Small intestine (tissue), 7 donors: Measurements from ENCODE around the gene SMYD3. TPM values are rescaled to one million over a fixed set of nuclear protein-coding genes. Genes with fewer than 3 reads are reported as not detected.

Experiments
- DNase-seq, 2 donors: peaks; one replicate each; pipeline versions ENCODE4 v3.0.0 to v3.0.0-alpha.2; 2013
- FAIRE-seq: peaks from 2 replicates; lab custom pipeline; 2012; peaks lifted over from hg19 to GRCh38; lab: Jason Lieb, UNC
- H3K27ac ChIP-seq, 3 donors: one replicate each; pipeline ENCODE4 v1.5.1; 2013; ENCODE audit warnings: low read length in 2 of 3, mild to moderate bottlenecking in 2 of 3, control low read depth in 1 of 3, inconsistent platforms in 1 of 3, low read depth in 1 of 3, moderate library complexity in 1 of 3
- H3K27me3 ChIP-seq, 3 donors: one replicate each; pipeline ENCODE4 v1.6.1; 2013; ENCODE audit warnings: low read length in 3 of 3, inconsistent platforms in 1 of 3; ENCODE audit not compliant: control insufficient read depth in 3 of 3, insufficient read depth in 3 of 3
- H3K36me3 ChIP-seq, 3 donors: one replicate each; pipeline ENCODE4 v1.6.1; 2013; ENCODE audit warnings: low read length in 3 of 3, inconsistent platforms in 1 of 3, low read depth in 1 of 3, mild to moderate bottlenecking in 1 of 3, moderate library complexity in 1 of 3; ENCODE audit not compliant: control insufficient read depth in 3 of 3, insufficient read depth in 2 of 3
- H3K4me1 ChIP-seq, 3 donors: one replicate each; pipeline ENCODE4 v1.6.1; 2013; ENCODE audit warnings: low read length in 2 of 3, inconsistent platforms in 1 of 3, low read depth in 1 of 3, mild to moderate bottlenecking in 1 of 3, moderate library complexity in 1 of 3; ENCODE audit not compliant: control insufficient read depth in 3 of 3, insufficient read depth in 2 of 3
- H3K4me3 ChIP-seq, 3 donors: one replicate each; pipeline ENCODE4 v1.5.1; 2013; ENCODE audit warnings: low read length in 3 of 3, control low read depth in 1 of 3, inconsistent platforms in 1 of 3, low read depth in 1 of 3, mild to moderate bottlenecking in 1 of 3, moderate library complexity in 1 of 3
- H3K9me3 ChIP-seq, 2 donors: one replicate each; pipeline ENCODE4 v1.6.1; 2013; ENCODE audit warnings: low read depth in 1 of 2, low read length in 1 of 2; ENCODE audit not compliant: control insufficient read depth in 2 of 2, insufficient read depth in 1 of 2
- WGBS, 3 donors: extraction: QIAGEN DNeasy Blood & Tissue Kit; methylation state at CpG; one replicate each; pipeline ENCODE4 v1.1.7; 2013; 5-methylcytosine and 5-hydroxymethylcytosine counted together
- polyA plus RNA-seq, 4 donors: library from polyadenylated mRNA; stranded (reverse) in 3 of 4; unstranded in 1 of 4; fragments of 200-250 nt in 3 of 4; fragments of 120-200 nt in 1 of 4; gene quantifications; one replicate each; pipeline versions ENCODE4 v1.2.1 to v1.2.3, GENCODE V29; 2013
- donor health status: healthy with polysubstance abuse.
- donor health status: control.
- donor health status: control.
- donor health status: Bipolar disorder and iron deficiency.
- donor health status: healthy.

Gene SMYD3
- polyA plus RNA-seq, 4 donors: 5.4 to 10.1 (median 8.5) TPM

DNA sequence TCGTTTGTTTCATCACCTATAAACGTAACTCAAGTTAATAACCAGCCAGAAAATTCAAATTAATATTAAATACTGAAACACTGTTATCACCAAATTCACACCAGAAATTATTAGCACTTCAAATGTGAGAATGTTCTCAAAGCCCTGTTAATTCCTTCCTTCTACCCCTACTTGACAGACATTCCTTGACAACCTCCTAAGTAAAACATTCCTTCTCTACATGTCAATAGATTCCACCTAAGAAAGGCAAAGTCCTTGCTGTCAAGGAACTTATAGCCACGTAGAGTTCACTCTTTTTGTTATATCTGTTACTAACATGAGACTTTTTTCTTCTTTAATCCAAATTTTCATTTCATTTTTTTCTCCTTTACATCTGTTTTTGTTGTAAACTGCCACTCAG, 441.5 kb downstream of the SMYD3 start:
- no peak for DNase-seq
- Histone ChIP-seq H3K27me3 (no peaks in the 10 kb centered on the region), H3K27ac (no peak overlapping the region), H3K36me3 (no peaks in the 10 kb centered on the region), H3K4me1 (no peaks in the 10 kb centered on the region), H3K9me3 (no peaks in the 10 kb centered on the region), H3K4me3 (no peak overlapping the region)
- 84 to 95% (median 87%) methylated on average over 3 of the region's 3 CpGs for WGBS, 3 donors
- FAIRE-seq: no peak

- DNase-seq (no peak), FAIRE-seq (no peak)
- Histone ChIP-seq H3K27ac (no peak overlapping the region), H3K27me3 (no peaks in the 10 kb centered on the region), H3K4me3 (no peak overlapping the region), H3K4me1 (no peaks in the 10 kb centered on the region), H3K9me3 (no peaks in the 10 kb centered on the region), H3K36me3 (no peaks in the 10 kb centered on the region)
- WGBS, 3 donors: 83 to 90% (median 89%) methylated on average over 3 of the region's 3 CpGs
These were observed 442.2 kb downstream of the SMYD3 start for GRCh38 chr1:246064891-246065290.

GRCh38 chr1:246063013-246063616, 444.0 kb downstream of the SMYD3 start:
- no peaks in the 10 kb centered on the region for H3K36me3 ChIP-seq
- H3K4me3 ChIP-seq: no peak overlapping the region
- no peaks in the 10 kb centered on the region for H3K4me1 ChIP-seq
- no peak for FAIRE-seq
- H3K27me3 ChIP-seq: no peaks in the 10 kb centered on the region
- WGBS, 3 donors: 86 to 94% (median 91%) methylated on average over 5 of the region's 5 CpGs
- H3K9me3 ChIP-seq: no peaks in the 10 kb centered on the region
- H3K27ac ChIP-seq: no peak overlapping the region
- DNase-seq: no peak

- Histone ChIP-seq H3K4me1 (no peaks in the 10 kb centered on the region), H3K9me3 (no peaks in the 10 kb centered on the region), H3K27ac (no peak overlapping the region), H3K27me3 (no peaks in the 10 kb centered on the region), H3K4me3 (no peak overlapping the region), H3K36me3 (no peaks in the 10 kb centered on the region)
- FAIRE-seq: no peak
- 73 to 87% (median 75%) methylated on average over 3 of the region's 3 CpGs for WGBS, 3 donors
- DNase-seq: no peak
These were observed 448.6 kb downstream of the SMYD3 start for GRCh38 chr1:246058466-246058865.

GRCh38 chr1:246052603-246053002, 454.5 kb downstream of the SMYD3 start:
- Histone ChIP-seq H3K27ac (no peak overlapping the region), H3K4me3 (no peak overlapping the region), H3K4me1 (no peaks in the 10 kb centered on the region), H3K27me3 (no peaks in the 10 kb centered on the region), H3K36me3 (no peaks in the 10 kb centered on the region), H3K9me3 (no peaks in the 10 kb centered on the region)
- FAIRE-seq (no peak), DNase-seq (peak; percentile 46 to 78)
- WGBS, 3 donors: 22 to 56% (median 47%) methylated on average over 2 of the region's 2 CpGs

DNA sequence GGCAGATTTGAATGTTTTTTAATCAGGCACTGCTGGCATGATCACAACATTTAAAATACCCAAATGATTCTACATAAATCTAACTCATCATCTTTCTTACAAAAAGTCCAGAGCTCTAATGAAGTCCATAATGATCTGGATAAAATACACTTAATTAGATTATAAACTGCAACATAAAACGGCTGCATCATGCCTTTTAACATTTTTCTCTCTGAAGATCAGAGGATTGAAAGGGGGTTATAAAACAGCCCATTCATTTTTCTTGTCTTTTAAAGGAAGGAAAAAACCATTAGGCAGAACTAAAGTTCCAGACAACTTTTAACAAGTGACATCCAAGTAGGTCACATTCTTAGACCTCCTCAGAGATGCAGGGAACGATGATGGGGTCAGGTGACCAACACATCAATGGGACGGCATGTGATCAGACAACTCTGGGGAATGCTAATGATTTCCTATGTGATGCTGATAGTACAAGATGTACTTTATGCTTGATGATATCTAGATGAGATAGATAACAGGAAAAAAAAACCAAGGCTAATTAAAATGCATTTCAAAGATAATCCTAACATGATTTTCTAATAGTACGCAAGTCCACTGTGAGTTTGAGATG, 455.1 kb downstream of the SMYD3 start:
- 35 to 61% (median 57%) methylated on average over 4 of the region's 4 CpGs for WGBS, 3 donors
- H3K27me3 ChIP-seq: no peaks in the 10 kb centered on the region
- no peak for FAIRE-seq
- H3K9me3 ChIP-seq: no peaks in the 10 kb centered on the region
- H3K4me1 ChIP-seq: no peaks in the 10 kb centered on the region
- H3K4me3 ChIP-seq: no peak overlapping the region
- no peak for DNase-seq
- H3K36me3 ChIP-seq: no peaks in the 10 kb centered on the region
- no peak overlapping the region for H3K27ac ChIP-seq

DNA sequence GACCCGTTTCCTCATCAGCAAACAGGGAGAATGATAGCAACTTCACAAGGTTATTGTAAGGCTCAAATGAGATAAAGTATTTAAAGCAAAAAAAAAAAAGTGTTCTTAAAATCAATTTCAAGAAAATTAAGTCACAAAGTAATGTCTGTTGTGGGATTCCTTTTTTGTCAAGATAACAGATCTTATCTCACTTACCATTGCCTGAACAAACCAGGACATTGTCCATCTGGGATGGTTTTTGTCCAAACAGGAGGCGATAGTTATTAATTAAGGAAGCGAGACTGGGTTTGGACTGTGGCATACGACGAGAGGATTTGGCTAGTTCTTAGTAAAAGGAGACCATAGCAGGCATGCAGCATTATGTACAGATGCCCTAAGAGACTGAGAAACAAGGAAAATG, 458.4 kb downstream of the SMYD3 start:
- H3K4me1 ChIP-seq: no peaks in the 10 kb centered on the region
- H3K9me3 ChIP-seq: no peaks in the 10 kb centered on the region
- H3K36me3 ChIP-seq: no peaks in the 10 kb centered on the region
- DNase-seq (no peak), FAIRE-seq (no peak)
- no peak overlapping the region for H3K4me3 ChIP-seq
- H3K27me3 ChIP-seq: no peaks in the 10 kb centered on the region
- 88 to 90% (median 89%) methylated on average over 5 of the region's 5 CpGs for WGBS, 3 donors
- no peak overlapping the region for H3K27ac ChIP-seq

- Histone ChIP-seq H3K9me3 (no peaks in the 10 kb centered on the region), H3K27me3 (no peaks in the 10 kb centered on the region), H3K4me1 (no peaks in the 10 kb centered on the region), H3K27ac (no peak overlapping the region), H3K4me3 (no peak overlapping the region), H3K36me3 (no peaks in the 10 kb centered on the region)
- WGBS, 3 donors: 68 to 77% (median 75%) methylated on average over 5 of the region's 5 CpGs
- FAIRE-seq (no peak), DNase-seq (no peak)
These were observed 463.5 kb downstream of the SMYD3 start for GRCh38 chr1:246043556-246043955.

- no peaks in the 10 kb centered on the region for H3K36me3 ChIP-seq
- DNase-seq (no peak), FAIRE-seq (no peak)
- WGBS, 3 donors: 77 to 84% (median 84%) methylated on average over 5 of the region's 5 CpGs
- H3K27ac ChIP-seq: no peak overlapping the region
- H3K27me3 ChIP-seq: no peaks in the 10 kb centered on the region
- no peaks in the 10 kb centered on the region for H3K4me1 ChIP-seq
- H3K9me3 ChIP-seq: no peaks in the 10 kb centered on the region
- no peak overlapping the region for H3K4me3 ChIP-seq
These were observed 465.7 kb downstream of the SMYD3 start for GRCh38 chr1:246041360-246041759.
